ENCODE results near the gene ANKRD45.

GRCh38 chr1:173666646-173667045, 3.0 kb downstream of the ANKRD45 start:
- TF ChIP-seq REST (IDR thresholded peaks at IDR 0.05; ENCODE audit: low read depth), result no peak
- no peak for TF ChIP-seq FOXM1 (IDR thresholded peaks at IDR 0.05; ENCODE audit: borderline replicate concordance, low read depth)
- no peak for TF ChIP-seq EGR1 (IDR thresholded peaks at IDR 0.05)
- TF ChIP-seq CEBPB (IDR thresholded peaks at IDR 0.05), result no peak
